OCI-LY7 (cell line): ENCODE results near the gene BICC1.

ENCODE experiments used
- EZH2phosphoT487 ChIP-seq: fragments of 200-600 bp; sonication (generic); IDR thresholded peaks from 2 replicates; pipeline ENCODE4 v1.6.1; 2018; ENCODE audit warnings: low read depth, borderline replicate concordance, mild to moderate bottlenecking, mixed run types, antibody characterized with exemption, low read length, moderate library complexity, mixed read lengths
- TF ChIP-seq, protein P1 (sequence below): fragments of 200-600 bp; sonication (generic); conservative IDR thresholded peaks from 2 replicates; pipeline ENCODE4 v1.5.1; 2014; ENCODE audit warnings: mild to moderate bottlenecking, antibody characterized with exemption, low read length, moderate library complexity, mixed read lengths

DNA sequence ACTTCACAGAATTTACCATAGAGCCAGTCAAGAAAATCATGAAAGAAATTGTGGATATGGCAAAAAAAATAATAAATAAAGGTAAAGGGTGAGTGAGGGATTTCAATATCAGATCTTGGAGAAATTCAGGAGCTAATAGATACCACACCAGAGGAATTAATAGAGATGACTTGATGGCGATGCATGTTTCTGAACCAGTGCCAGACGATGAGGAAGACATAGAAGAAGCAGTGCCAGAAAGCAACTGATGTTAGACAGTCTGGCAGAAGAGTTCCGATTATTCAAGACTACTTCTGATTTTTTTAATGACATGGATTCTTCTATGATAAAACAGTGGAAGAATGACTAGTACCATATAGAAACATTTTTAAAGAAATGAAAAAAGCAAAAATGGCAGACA, 314.7 kb downstream of the BICC1 start:
- TF ChIP-seq, protein P1, sequence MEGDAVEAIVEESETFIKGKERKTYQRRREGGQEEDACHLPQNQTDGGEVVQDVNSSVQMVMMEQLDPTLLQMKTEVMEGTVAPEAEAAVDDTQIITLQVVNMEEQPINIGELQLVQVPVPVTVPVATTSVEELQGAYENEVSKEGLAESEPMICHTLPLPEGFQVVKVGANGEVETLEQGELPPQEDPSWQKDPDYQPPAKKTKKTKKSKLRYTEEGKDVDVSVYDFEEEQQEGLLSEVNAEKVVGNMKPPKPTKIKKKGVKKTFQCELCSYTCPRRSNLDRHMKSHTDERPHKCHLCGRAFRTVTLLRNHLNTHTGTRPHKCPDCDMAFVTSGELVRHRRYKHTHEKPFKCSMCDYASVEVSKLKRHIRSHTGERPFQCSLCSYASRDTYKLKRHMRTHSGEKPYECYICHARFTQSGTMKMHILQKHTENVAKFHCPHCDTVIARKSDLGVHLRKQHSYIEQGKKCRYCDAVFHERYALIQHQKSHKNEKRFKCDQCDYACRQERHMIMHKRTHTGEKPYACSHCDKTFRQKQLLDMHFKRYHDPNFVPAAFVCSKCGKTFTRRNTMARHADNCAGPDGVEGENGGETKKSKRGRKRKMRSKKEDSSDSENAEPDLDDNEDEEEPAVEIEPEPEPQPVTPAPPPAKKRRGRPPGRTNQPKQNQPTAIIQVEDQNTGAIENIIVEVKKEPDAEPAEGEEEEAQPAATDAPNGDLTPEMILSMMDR = no peak
- no peak for TF ChIP-seq EZH2phosphoT487
